Measurements from ENCODE around the gene RASSF10.

Gene RASSF10

DNA sequence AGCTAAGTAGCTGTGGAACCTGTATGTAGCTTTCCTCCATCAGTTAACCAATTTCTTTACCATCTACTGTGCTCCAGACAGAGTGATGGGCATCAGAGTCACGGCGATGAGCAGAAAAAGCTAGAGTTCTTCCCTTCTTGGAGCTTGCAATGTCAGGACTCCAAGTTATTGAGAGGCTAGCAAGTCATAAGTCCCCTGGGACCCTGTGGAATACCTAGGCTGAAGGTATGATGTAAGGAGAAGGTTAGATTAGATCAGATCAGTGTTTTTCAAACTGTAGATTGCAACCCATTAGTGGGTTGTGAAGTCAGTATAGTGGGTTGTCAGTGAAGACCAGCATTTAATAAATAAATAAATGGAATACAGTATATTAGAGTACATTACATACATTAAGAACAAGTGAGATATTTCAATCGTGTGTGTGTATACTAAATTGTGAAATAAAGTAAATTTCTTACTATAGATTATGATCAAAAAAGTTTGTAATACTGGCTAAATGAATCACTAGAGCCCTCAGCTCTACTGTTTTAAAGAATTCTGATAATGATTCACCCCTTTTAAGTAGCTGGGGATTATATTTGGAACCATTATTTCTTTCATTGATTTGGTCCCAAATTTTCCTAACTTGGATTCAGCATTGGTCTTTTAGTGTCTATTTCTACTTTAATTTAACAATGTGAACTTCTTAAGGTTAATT, 52.3 kb downstream of the RASSF10 start:
- peak in 1 of 2 experiments; percentile 12 for DNase-seq (ENCODE audit: low spot score in 2 of 2)

More for the DNA sequence above, 52.3 kb downstream of the RASSF10 start:
- H3K4me3 ChIP-seq, result no peak overlapping the region
- no peaks in the 10 kb centered on the region for H3K36me3 ChIP-seq (replicated peaks)
- in situ Hi-C loops (cut with MboI; ENCODE audit: low sequenced_read_pairs), result no loop called here
- H3K27me3 ChIP-seq (ENCODE audit: low read depth), result no peaks in the 10 kb centered on the region
- no peaks in the 10 kb centered on the region for H3K4me1 ChIP-seq
- no peaks in the 10 kb centered on the region for H3K9me3 ChIP-seq
